ENCODE results near the gene TRIM9. TPM values are rescaled to one million over a fixed set of nuclear protein-coding genes. Genes with fewer than 3 reads are reported as not detected.

The TRIM9 gene
- total and polyA plus RNA-seq, 4 donors = 0.08 to 1.3 (median 0.50) TPM

DNA sequence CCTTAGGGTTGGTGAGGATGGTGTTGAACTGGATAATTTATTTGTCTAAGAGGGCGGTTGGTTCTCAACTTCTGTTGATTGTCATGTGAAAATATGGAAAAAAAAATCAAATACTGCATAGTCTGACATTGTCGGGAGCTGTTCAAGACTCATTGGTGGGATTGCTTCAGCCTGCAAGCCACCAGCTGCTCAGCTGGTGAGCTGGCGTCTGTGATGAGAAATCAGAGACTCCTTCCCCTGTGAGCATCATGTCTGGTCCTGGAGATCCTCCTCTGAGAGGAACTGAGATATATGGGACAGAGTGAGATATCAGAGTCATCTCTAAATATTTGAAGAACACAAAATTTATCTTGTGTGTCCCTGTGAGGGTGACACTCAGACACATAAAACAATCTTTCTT is 49.9 kb downstream of the TRIM9 start:
- Histone ChIP-seq H3K4me3 (no peak overlapping the region), H3K27me3 (ENCODE audit: control insufficient read depth in 3 of 3, insufficient read depth in 3 of 3, low read length in 2 of 3) (no peaks in the 10 kb centered on the region), H3K9ac (ENCODE audit: insufficient read depth in 1 of 2, low read length in 2 of 2) (no peak overlapping the region), H3K27ac (ENCODE audit: low read depth in 1 of 2, low read length in 1 of 2) (no peak overlapping the region), H3K36me3 (ENCODE audit: control insufficient read depth in 4 of 4, insufficient read depth in 4 of 4, low read length in 4 of 4) (no peaks in the 10 kb centered on the region), H3K9me3 (ENCODE audit: control insufficient read depth in 4 of 4, insufficient read depth in 3 of 4, low read length in 3 of 4) (no peaks in the 10 kb centered on the region), H3K4me1 (ENCODE audit: control insufficient read depth in 5 of 5, insufficient read depth in 5 of 5, low read length in 5 of 5) (no peaks in the 10 kb centered on the region)
- ATAC-seq (ENCODE audit: insufficient read depth, low FRiP score) = no peak
- 88 to 89% methylated on average over 3 of the region's 3 CpGs for WGBS, 2 donors
- no peak for TF ChIP-seq CTCF (IDR thresholded peaks at IDR 0.05; ENCODE audit: control extremely low read depth, extremely low read depth)
- DNase-seq = no peak

- Histone ChIP-seq H3K36me3 (ENCODE audit: control insufficient read depth in 4 of 4, insufficient read depth in 4 of 4, low read length in 4 of 4) (no peaks in the 10 kb centered on the region), H3K4me3 (no peak overlapping the region), H3K4me1 (ENCODE audit: control insufficient read depth in 5 of 5, insufficient read depth in 5 of 5, low read length in 5 of 5) (no peaks in the 10 kb centered on the region), H3K9ac (ENCODE audit: insufficient read depth in 1 of 2, low read length in 2 of 2) (no peak overlapping the region), H3K27me3 (ENCODE audit: control insufficient read depth in 3 of 3, insufficient read depth in 3 of 3, low read length in 2 of 3) (no peaks in the 10 kb centered on the region), H3K9me3 (ENCODE audit: control insufficient read depth in 4 of 4, insufficient read depth in 3 of 4, low read length in 3 of 4) (no peaks in the 10 kb centered on the region), H3K27ac (ENCODE audit: low read depth in 1 of 2, low read length in 1 of 2) (no peak overlapping the region)
- no peak for DNase-seq
- ATAC-seq (ENCODE audit: insufficient read depth, low FRiP score) = no peak
- no peak for TF ChIP-seq CTCF (IDR thresholded peaks at IDR 0.05; ENCODE audit: control extremely low read depth, extremely low read depth)
- 72 to 76% methylated on average over 5 of the region's 5 CpGs for WGBS, 2 donors
Measured at GRCh38 chr14:51041883-51042282, 53.0 kb downstream of the TRIM9 start.

DNA sequence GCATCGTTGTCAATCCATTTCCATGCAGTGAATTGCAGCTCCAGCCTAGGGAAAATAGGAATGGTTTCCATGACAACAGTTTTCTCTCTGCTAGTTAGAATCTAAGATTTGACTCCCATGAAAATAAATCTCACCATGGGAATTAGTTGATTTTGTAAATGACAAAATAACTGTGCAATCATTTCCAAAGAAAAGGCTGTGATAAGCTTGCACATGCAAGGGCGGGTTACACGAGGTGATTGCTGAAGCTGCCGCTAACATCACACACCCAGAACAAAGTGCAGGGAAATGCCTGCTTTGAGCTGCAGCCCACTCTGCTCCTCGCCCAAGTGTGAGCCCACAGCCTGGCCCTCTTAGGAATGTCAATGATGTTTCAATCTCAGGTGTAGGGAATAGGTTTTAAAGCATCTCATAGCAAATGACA is 53.8 kb downstream of the TRIM9 start:
- 70 to 83% methylated on average over 5 of the region's 5 CpGs for WGBS, 2 donors
- no peak for TF ChIP-seq CTCF (IDR thresholded peaks at IDR 0.05; ENCODE audit: control extremely low read depth, extremely low read depth)
- Histone ChIP-seq H3K9me3 (ENCODE audit: control insufficient read depth in 4 of 4, insufficient read depth in 3 of 4, low read length in 3 of 4) (no peaks in the 10 kb centered on the region), H3K4me3 (no peak overlapping the region), H3K27me3 (ENCODE audit: control insufficient read depth in 3 of 3, insufficient read depth in 3 of 3, low read length in 2 of 3) (no peaks in the 10 kb centered on the region), H3K9ac (ENCODE audit: insufficient read depth in 1 of 2, low read length in 2 of 2) (no peak overlapping the region), H3K36me3 (ENCODE audit: control insufficient read depth in 4 of 4, insufficient read depth in 4 of 4, low read length in 4 of 4) (no peaks in the 10 kb centered on the region), H3K27ac (ENCODE audit: low read depth in 1 of 2, low read length in 1 of 2) (no peak overlapping the region), H3K4me1 (ENCODE audit: control insufficient read depth in 5 of 5, insufficient read depth in 5 of 5, low read length in 5 of 5) (no peaks in the 10 kb centered on the region)
- DNase-seq (no peak), ATAC-seq (ENCODE audit: insufficient read depth, low FRiP score) (no peak)

- no peak overlapping the region for H3K9ac ChIP-seq (ENCODE audit: insufficient read depth in 1 of 2, low read length in 2 of 2)
- H3K4me1 ChIP-seq (ENCODE audit: control insufficient read depth in 5 of 5, insufficient read depth in 5 of 5, low read length in 5 of 5) = no peaks in the 10 kb centered on the region
- no peaks in the 10 kb centered on the region for H3K9me3 ChIP-seq (ENCODE audit: control insufficient read depth in 4 of 4, insufficient read depth in 3 of 4, low read length in 3 of 4)
- H3K27me3 ChIP-seq (ENCODE audit: control insufficient read depth in 3 of 3, insufficient read depth in 3 of 3, low read length in 2 of 3) = no peaks in the 10 kb centered on the region
- no peak overlapping the region for H3K27ac ChIP-seq (ENCODE audit: low read depth in 1 of 2, low read length in 1 of 2)
- H3K36me3 ChIP-seq (ENCODE audit: control insufficient read depth in 4 of 4, insufficient read depth in 4 of 4, low read length in 4 of 4) = no peaks in the 10 kb centered on the region
- TF ChIP-seq CTCF (IDR thresholded peaks at IDR 0.05; ENCODE audit: control extremely low read depth, extremely low read depth) = no peak
- ATAC-seq (ENCODE audit: insufficient read depth, low FRiP score) (no peak), DNase-seq (no peak)
- 54 to 76% methylated on average over 7 of the region's 7 CpGs for WGBS, 2 donors
- no peak overlapping the region for H3K4me3 ChIP-seq
Measured at GRCh38 chr14:51039252-51039651, 55.7 kb downstream of the TRIM9 start.
